Stimulated activated effector memory CD8-positive, alpha-beta T cell treated with anti-CD3 and anti-CD28 coated beads, Interleukin-12 subunit alpha, Interleukin-12 subunit beta, amount 100 ng/mL, for 72 hours (primary cell): Measurements from ENCODE around the gene NCS1.

Source experiments
- ATAC-seq: fragments of 150-1000 bp; cut with Tn5 transposase; 2 replicates; pipeline ENCODE4 v1.10.0; 2021
- DNase-seq, 2 donors: peaks; one replicate each; pipeline ENCODE4 v3.0.0; 2021 to 2022; ENCODE audit warnings: low spot score in 2 of 2
- H3K27ac Mint-ChIP-seq: one replicate; pipeline ENCODE4 v1.8.0; 2022; ENCODE audit warnings: mild to moderate bottlenecking, mixed read lengths
- H3K36me3 Mint-ChIP-seq: one replicate; pipeline ENCODE4 v1.8.0; 2022; ENCODE audit warnings: mild to moderate bottlenecking, mixed read lengths
- H3K4me1 Mint-ChIP-seq: one replicate; pipeline ENCODE4 v1.8.0; 2022; ENCODE audit warnings: mixed read lengths
- H3K4me3 Mint-ChIP-seq: one replicate; pipeline ENCODE4 v1.8.0; 2022; ENCODE audit warnings: mild to moderate bottlenecking, mixed read lengths
- H3K9me3 Mint-ChIP-seq: one replicate; pipeline ENCODE4 v1.8.0; 2022; ENCODE audit warnings: mixed read lengths

The NCS1 gene

DNA sequence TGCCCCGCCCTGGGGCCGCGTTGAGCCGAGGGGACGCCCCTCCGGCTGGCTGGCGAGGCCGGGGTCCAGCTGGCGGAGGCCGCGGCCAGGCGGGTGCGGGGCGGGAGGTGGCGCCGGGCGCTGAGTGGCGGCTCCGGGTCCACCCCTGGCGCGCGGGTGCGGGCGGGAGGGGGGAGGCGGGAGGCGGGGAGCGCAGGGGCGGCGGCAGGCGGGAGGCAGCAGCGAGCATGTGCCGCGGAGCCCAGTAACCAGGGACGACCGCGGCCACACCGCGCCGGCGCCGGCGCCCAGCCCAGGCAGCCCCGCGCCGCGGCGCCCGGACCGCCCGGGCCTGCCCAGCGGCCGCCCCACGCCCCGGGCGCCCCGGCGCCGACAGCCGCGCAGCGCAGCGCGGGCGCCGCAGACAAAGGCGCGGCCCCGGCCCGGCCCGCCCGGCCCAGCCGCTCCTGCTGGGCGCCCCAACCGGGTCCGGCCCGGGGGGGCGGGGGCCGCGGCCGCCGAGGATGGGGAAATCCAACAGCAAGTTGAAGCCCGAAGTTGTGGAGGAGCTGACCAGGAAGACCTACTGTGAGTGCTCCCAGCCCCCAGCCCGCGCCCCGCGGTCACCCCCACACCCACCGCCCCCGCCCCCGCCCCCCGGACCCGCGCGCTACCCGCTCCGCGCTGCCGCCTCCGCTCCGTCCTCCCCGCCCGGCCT, at the start of gene NCS1:
Gene NCS1 (plus strand): TSS at position 244 of the 697 bp plus-strand sequence. CDS start 260 bp downstream, at position 504.
- DNase-seq = peak; percentile 32 to 60
- Mint-ChIP-seq H3K27ac (peak within 1 kb of the TSS; percentile 43), H3K4me1 (peaks cover 44% of the 10 kb centered on the region), H3K4me3 (peak within 1 kb of the TSS; percentile 69), H3K36me3 (peaks cover 26% of the 10 kb centered on the region), H3K9me3 (no peaks in the 10 kb centered on the region)
- peak; percentile 79 for ATAC-seq

- H3K9me3 Mint-ChIP-seq = no peaks in the 10 kb centered on the region
- H3K4me3 Mint-ChIP-seq = no peak overlapping the region
- DNase-seq (no peak), ATAC-seq (no peak)
- H3K27ac Mint-ChIP-seq = peak overlapping the region; percentile 52
- H3K36me3 Mint-ChIP-seq = peaks cover 64% of the 10 kb centered on the region
- H3K4me1 Mint-ChIP-seq = peaks cover 31% of the 10 kb centered on the region
These were observed 49.7 kb upstream of the NCS1 start for GRCh38 chr9:130122456-130122855.

DNA sequence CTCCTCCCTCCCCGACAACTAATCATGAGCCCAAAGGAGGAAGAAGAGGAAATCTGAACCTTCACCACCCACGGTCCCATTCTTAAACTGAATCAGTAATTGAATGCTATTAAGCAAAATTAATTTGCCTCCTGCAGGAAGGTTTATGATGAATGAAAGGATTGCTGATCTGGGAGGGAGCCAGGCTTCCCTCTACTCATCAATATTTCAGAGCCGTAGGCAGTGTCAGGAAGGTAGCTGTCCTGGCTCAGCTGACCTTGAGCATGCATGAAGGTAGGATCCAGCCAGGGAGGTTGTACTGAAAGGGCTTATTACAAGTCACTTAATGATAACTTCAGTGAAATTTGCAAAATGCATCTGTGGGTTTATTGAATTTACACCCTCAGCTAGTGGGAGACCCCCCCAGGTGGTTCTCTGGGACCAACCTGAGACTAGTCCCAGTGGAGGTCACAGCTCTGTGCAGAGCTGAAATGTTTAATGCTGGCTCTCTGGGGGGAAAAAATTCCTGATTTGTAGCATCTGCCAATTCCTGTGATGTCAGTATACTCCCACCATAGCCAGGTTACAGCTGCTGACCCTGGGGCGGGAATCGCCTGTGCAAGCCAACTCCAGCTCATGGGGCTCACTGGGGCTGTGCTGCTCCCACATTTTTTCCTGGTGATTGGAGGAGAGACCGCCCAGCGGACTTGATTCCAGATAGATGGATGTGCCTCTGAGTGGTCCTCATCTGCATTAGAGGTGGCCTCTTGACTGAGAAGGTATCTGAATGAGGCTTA, 47.9 kb upstream of the NCS1 start:
- H3K4me1 Mint-ChIP-seq = peaks cover 38% of the 10 kb centered on the region
- no peak overlapping the region for H3K27ac Mint-ChIP-seq
- no peak overlapping the region for H3K4me3 Mint-ChIP-seq
- H3K36me3 Mint-ChIP-seq = peaks cover 83% of the 10 kb centered on the region
- ATAC-seq (no peak), DNase-seq (no peak)
- H3K9me3 Mint-ChIP-seq = no peaks in the 10 kb centered on the region

DNA sequence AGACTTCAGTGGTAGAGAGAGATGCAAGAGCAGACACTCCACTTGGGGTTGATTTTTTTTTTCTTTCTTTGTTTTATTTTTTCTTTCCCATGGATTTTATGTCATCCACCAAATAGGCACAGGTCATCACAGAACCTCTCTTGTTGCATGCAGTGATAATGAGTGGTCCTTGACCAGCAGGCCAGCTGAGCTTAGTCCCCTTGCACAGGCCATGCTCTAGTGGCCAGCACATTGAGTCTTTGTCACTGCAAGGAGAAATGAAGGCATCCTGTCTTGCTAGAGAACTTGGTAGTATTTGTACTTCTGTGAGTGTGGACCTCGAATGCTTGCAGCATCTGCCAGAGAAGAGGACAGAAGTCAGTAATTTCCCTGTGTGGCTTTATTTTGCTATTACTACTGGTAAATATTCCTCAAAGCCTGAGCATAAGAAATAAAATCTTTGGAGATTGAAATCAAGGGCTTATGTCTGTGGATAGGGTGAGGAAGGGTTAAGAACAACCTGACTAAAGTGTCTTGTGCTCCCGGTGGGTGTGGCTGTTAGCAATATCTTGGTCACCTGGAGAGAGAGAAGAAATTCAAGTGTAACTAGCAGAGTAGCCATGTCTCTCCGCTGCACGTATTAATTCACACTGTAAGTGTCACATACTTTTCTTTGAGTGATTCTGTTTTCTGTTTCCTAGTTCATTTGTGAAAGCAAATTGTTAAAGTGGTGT, 45.3 kb upstream of the NCS1 start:
- Mint-ChIP-seq H3K4me1 (peaks cover 51% of the 10 kb centered on the region), H3K9me3 (no peaks in the 10 kb centered on the region), H3K4me3 (peak overlapping the region; percentile 89), H3K27ac (peak overlapping the region; percentile 100), H3K36me3 (peaks cover 89% of the 10 kb centered on the region)
- DNase-seq = no peak
- no peak for ATAC-seq

- peak; percentile 90 for ATAC-seq
- H3K4me3 Mint-ChIP-seq = peak overlapping the region; percentile 89
- peak; percentile 50 to 86 for DNase-seq
- H3K9me3 Mint-ChIP-seq = no peaks in the 10 kb centered on the region
- H3K27ac Mint-ChIP-seq = peak overlapping the region; percentile 100
- H3K4me1 Mint-ChIP-seq = peaks cover 56% of the 10 kb centered on the region
- peaks cover 85% of the 10 kb centered on the region for H3K36me3 Mint-ChIP-seq
These were observed 44.0 kb upstream of the NCS1 start for GRCh38 chr9:130128251-130128650.

GRCh38 chr9:130128733-130129431, 43.3 kb upstream of the NCS1 start:
- H3K4me3 Mint-ChIP-seq = peak overlapping the region; percentile 89
- DNase-seq = peak; percentile 42 to 82
- peak overlapping the region; percentile 100 for H3K27ac Mint-ChIP-seq
- peaks cover 85% of the 10 kb centered on the region for H3K36me3 Mint-ChIP-seq
- no peaks in the 10 kb centered on the region for H3K9me3 Mint-ChIP-seq
- H3K4me1 Mint-ChIP-seq = peaks cover 60% of the 10 kb centered on the region
- peak; percentile 93 for ATAC-seq

- ATAC-seq = no peak
- Mint-ChIP-seq H3K4me3 (peak overlapping the region; percentile 89), H3K4me1 (peaks cover 64% of the 10 kb centered on the region), H3K36me3 (peaks cover 83% of the 10 kb centered on the region), H3K27ac (peak overlapping the region; percentile 100), H3K9me3 (no peaks in the 10 kb centered on the region)
- DNase-seq = peak in 1 of 2 donors; percentile 78
These were observed 42.7 kb upstream of the NCS1 start for GRCh38 chr9:130129432-130130061.

DNA sequence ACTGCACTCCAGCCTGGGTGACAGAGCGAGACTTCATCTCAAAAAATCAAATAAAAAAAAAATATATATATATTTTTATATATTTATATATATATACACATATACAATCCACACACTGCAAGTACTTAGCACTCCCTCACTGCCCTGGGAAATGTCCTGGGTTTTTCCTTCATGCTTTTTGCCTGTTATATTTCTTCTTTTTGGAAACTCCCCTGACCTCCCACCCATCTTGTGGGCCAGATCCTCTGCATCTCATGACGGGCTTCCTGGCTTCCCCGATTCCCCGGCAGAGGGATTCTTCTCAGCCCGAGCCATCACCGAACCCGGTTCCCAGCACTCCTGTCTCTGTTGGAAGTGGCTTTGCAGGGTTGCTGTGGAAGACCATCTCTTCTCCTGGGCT, 39.5 kb upstream of the NCS1 start:
- DNase-seq (no peak), ATAC-seq (no peak)
- Mint-ChIP-seq H3K4me3 (no peak overlapping the region), H3K27ac (peak overlapping the region; percentile 76), H3K4me1 (peaks cover 73% of the 10 kb centered on the region), H3K36me3 (peaks cover 69% of the 10 kb centered on the region), H3K9me3 (no peaks in the 10 kb centered on the region)

GRCh38 chr9:130137081-130137640, 35.0 kb upstream of the NCS1 start:
- Mint-ChIP-seq H3K27ac (peak overlapping the region; percentile 76), H3K4me1 (peaks cover 75% of the 10 kb centered on the region), H3K36me3 (peaks cover 33% of the 10 kb centered on the region), H3K4me3 (no peak overlapping the region), H3K9me3 (no peaks in the 10 kb centered on the region)
- no peak for ATAC-seq
- no peak for DNase-seq

- DNase-seq (no peak), ATAC-seq (no peak)
- Mint-ChIP-seq H3K36me3 (peaks cover 30% of the 10 kb centered on the region), H3K4me3 (no peak overlapping the region), H3K4me1 (peaks cover 73% of the 10 kb centered on the region), H3K9me3 (no peaks in the 10 kb centered on the region), H3K27ac (peak overlapping the region; percentile 69)
These were observed 34.5 kb upstream of the NCS1 start for GRCh38 chr9:130137641-130138081.

DNA sequence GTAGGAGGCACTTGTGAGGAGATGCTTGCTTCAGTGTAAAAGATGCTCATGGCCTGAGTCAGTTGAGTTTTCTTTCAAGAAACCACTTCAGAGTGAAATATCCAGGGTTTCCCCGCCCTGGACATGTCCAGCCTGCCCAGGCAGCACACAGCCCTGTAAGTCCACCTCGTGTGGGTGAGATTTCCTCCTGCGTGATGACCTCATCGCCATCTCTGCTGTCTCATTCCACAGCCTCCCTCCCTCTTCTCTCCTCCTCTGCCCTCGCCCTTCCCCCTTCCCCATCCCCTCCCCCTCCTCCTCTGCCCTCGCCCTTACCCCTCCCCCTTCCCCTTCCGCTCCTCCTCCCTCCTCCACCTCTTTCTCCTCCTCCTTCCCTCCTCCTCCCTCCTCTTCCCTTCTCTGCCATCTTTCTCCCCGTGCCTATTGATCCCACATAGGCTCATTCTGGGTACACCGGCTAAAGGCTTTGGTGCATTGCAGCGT, 34.0 kb upstream of the NCS1 start:
- Mint-ChIP-seq H3K4me1 (peaks cover 74% of the 10 kb centered on the region), H3K27ac (peak overlapping the region; percentile 69), H3K36me3 (peaks cover 27% of the 10 kb centered on the region), H3K9me3 (no peaks in the 10 kb centered on the region), H3K4me3 (no peak overlapping the region)
- DNase-seq = no peak
- peak; percentile 12 for ATAC-seq

GRCh38 chr9:130138791-130139190, 33.4 kb upstream of the NCS1 start:
- Mint-ChIP-seq H3K4me1 (peaks cover 76% of the 10 kb centered on the region), H3K4me3 (no peak overlapping the region), H3K9me3 (no peaks in the 10 kb centered on the region), H3K36me3 (peaks cover 21% of the 10 kb centered on the region), H3K27ac (peak overlapping the region; percentile 48)
- ATAC-seq (no peak), DNase-seq (no peak)

DNA sequence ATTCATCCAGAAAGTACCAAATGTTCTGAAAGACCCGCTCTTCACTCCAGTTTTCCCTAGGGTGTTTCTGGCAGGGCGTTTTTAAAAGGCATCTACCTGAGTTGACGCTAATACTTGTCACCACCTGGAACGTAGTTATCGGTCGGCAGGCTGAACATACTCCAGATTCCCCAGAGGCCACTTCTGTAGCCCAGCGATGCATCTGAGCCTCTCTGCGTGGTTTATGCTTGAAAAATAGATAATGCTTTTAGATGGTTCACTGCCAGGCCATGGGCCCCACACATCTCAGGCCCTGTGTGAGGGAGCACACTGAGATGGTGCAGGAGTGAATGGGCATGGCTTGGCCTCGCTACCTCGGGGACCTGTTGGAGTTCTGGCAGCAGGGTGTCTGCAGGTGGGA, 33.0 kb upstream of the NCS1 start:
- peaks cover 76% of the 10 kb centered on the region for H3K4me1 Mint-ChIP-seq
- H3K36me3 Mint-ChIP-seq = peaks cover 17% of the 10 kb centered on the region
- DNase-seq = no peak
- no peak overlapping the region for H3K4me3 Mint-ChIP-seq
- no peaks in the 10 kb centered on the region for H3K9me3 Mint-ChIP-seq
- H3K27ac Mint-ChIP-seq = peak overlapping the region; percentile 48
- ATAC-seq = no peak

GRCh38 chr9:130140706-130141105, 31.5 kb upstream of the NCS1 start:
- H3K36me3 Mint-ChIP-seq = peaks cover 5% of the 10 kb centered on the region
- no peaks in the 10 kb centered on the region for H3K9me3 Mint-ChIP-seq
- H3K4me1 Mint-ChIP-seq = peaks cover 73% of the 10 kb centered on the region
- ATAC-seq (peak; percentile 90), DNase-seq (peak; percentile 20 to 70)
- H3K4me3 Mint-ChIP-seq = peak overlapping the region; percentile 48
- peak overlapping the region; percentile 79 for H3K27ac Mint-ChIP-seq
